HG03175 (cell line): ENCODE measurements around the gene ADAMTS19.

Source experiments
- ATAC-seq: cut with Tn5 transposase; IDR thresholded peaks from one replicate; pipeline ENCODE4 v1.9.1; 2021; ENCODE audit warnings: mild to moderate bottlenecking, moderate library complexity; ENCODE audit not compliant: unreplicated experiment

ADAMTS19 gene

GRCh38 chr5:129461711-129462332, 1.7 kb downstream of the ADAMTS19 start:
- no peak for ATAC-seq

- ATAC-seq: no peak
Measured at GRCh38 chr5:129465776-129466344, 5.8 kb downstream of the ADAMTS19 start.

- ATAC-seq: no peak
Measured at GRCh38 chr5:129474544-129474943, 14.4 kb downstream of the ADAMTS19 start.

GRCh38 chr5:129476751-129477150, 16.7 kb downstream of the ADAMTS19 start:
- no peak for ATAC-seq

- no peak for ATAC-seq
Measured at GRCh38 chr5:129477532-129477931, 17.4 kb downstream of the ADAMTS19 start.

- no peak for ATAC-seq
Measured at GRCh38 chr5:129481161-129481560, 21.1 kb downstream of the ADAMTS19 start.

GRCh38 chr5:129496421-129496820, 36.3 kb downstream of the ADAMTS19 start:
- ATAC-seq: no peak

GRCh38 chr5:129496864-129497595, 36.9 kb downstream of the ADAMTS19 start:
- ATAC-seq: no peak

GRCh38 chr5:129499208-129499852, 39.2 kb downstream of the ADAMTS19 start:
- ATAC-seq: peak; percentile 77

GRCh38 chr5:129500101-129500500, 40.0 kb downstream of the ADAMTS19 start:
- no peak for ATAC-seq

- ATAC-seq: no peak
Measured at GRCh38 chr5:129506086-129506485, 46.0 kb downstream of the ADAMTS19 start.

GRCh38 chr5:129506950-129507349, 46.9 kb downstream of the ADAMTS19 start:
- no peak for ATAC-seq

GRCh38 chr5:129507527-129507926, 47.4 kb downstream of the ADAMTS19 start:
- ATAC-seq: no peak

- ATAC-seq: no peak
Measured at GRCh38 chr5:129508606-129509005, 48.5 kb downstream of the ADAMTS19 start.

- ATAC-seq: no peak
Measured at GRCh38 chr5:129509363-129509975, 49.4 kb downstream of the ADAMTS19 start.

- no peak for ATAC-seq
Measured at GRCh38 chr5:129511291-129511690, 51.2 kb downstream of the ADAMTS19 start.

- no peak for ATAC-seq
Measured at GRCh38 chr5:129541051-129541450, 81.0 kb downstream of the ADAMTS19 start.

GRCh38 chr5:129541648-129542251, 81.7 kb downstream of the ADAMTS19 start:
- ATAC-seq: peak; percentile 94

- no peak for ATAC-seq
Measured at GRCh38 chr5:129547137-129547536, 87.0 kb downstream of the ADAMTS19 start.

GRCh38 chr5:129554134-129554904, 94.2 kb downstream of the ADAMTS19 start:
- ATAC-seq: no peak
